ENCODE results near the gene TMEM171.
A peak's percentile ranks its signal among the peaks of the same experiment; 100 is the strongest.

Gene TMEM171

GRCh38 chr5:73154208-73155006 is 34.0 kb downstream of the TMEM171 start:
- DNase-seq: no peak

DNA sequence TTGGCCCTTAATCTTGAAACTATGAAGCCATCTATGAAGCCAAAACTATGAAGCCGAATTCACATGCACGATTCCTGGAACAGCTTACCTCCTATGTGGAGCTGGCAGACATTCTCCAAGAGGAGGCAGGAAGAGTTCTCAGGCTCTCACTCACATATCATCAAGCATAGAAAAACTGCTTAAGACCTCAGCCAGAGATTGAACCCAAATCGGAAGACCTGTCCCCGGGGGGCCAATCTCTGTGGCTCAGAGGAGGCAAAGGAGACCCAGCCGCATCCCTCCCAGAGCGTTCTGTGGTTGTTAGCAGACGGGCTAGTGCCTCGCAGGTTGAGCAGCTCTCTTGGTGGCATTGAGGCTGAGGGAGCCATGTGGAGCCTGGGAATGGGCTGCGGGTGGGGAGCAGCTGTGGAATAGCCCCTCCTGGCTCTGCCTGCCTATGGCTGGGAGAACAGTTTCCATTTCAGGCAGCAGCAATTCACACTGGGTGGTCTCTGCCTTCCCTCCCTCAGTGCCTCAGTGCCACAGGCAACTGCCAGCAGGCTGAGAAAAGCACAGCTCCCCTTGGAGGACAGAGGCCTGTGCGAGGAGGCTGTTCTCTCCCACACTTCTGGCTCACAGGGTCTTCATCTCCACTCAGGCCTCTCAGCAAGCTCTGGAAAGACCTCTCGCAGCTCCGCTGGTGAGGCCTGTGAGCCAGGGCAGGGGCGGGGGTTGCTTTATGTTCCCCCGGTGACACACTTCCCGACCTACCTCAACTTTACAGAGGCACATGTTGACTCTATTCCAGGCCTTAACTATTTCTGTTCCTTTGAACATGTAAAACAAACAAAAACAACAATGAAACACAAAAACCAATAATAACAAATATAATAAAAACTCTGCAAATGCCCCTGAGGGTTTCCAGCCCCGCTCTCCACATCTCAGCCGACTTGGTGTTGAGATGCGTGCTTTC is 35.2 kb downstream of the TMEM171 start:
- peak; percentile 38 for DNase-seq

GRCh38 chr5:73157414-73158303 is 37.3 kb downstream of the TMEM171 start:
- DNase-seq: no peak

GRCh38 chr5:73158313-73158712 is 37.9 kb downstream of the TMEM171 start:
- DNase-seq: no peak

DNA sequence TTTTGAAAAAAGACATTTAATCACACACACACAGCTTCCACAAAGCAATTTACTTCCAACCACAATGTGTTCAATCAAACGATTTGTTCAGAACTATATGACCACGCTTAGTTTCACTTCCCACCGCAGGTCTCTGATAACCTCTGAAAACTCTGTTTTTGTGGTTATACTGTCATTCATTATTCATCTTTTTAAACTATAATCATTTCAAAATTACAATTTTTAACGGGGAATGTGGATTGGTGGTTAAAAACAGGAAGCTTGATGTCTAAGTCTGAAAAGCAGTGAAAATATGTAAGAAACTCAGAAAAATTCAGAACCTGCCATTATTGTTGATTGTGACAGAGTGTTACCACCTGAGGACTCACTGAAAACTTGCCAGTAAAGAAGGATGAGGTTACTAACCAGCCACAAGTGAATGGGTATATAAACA is 39.9 kb downstream of the TMEM171 start:
- no peak for DNase-seq

DNA sequence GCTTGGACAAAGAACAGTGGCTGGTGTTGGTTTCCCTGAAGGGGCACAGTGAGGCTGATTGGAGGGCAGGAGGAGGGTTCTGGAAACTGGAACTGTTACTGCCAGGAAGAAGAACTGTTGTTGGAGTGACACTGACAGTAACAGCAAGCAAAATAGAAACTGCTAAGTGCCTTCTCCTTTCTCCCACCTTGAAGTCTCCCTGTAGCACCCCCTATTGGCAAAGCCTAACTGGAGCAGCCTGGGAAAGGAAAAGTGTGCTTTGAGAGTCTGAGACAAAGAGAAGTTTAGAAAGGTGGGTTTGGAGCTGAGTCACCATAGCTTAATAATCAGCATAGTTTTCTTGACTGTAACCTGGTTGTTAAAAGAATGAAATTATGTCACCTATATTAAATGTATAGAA is 50.1 kb downstream of the TMEM171 start:
- DNase-seq: no peak

GRCh38 chr5:73171495-73171894 is 51.1 kb downstream of the TMEM171 start:
- no peak for DNase-seq

GRCh38 chr5:73172951-73173350 is 52.6 kb downstream of the TMEM171 start, which contains the start of gene TMEM174:
TMEM174 (plus strand) TSS chr5:73173193; CDS start chr5:73173244, 51 bp downstream.
- no peak for DNase-seq

- DNase-seq: no peak
Measured at GRCh38 chr5:73174100-73174815, 53.9 kb downstream of the TMEM171 start.

- no peak for DNase-seq
Measured at GRCh38 chr5:73176250-73176649, 55.9 kb downstream of the TMEM171 start.

- no peak for DNase-seq
Measured at GRCh38 chr5:73178265-73178664, 57.9 kb downstream of the TMEM171 start.

- DNase-seq: no peak
Measured at GRCh38 chr5:73179730-73180129, 59.4 kb downstream of the TMEM171 start.

DNA sequence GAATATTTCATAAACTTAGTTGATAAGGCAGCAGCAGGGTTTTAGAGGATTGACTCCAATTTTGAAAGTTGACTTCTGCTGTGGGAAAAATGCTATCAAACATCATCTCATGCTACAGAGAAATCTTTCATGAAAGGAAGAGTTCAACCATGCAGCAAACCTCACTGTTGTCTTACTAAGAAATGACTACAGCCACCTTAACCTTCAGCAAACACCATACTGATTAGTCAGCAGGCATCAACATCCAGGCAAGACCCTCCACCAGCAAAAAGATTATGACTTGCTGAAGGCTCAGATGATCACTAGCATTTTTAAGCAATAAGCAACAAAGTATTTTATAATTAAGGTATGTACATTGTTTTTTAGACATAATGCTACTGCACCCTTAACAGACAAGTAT is 60.2 kb downstream of the TMEM171 start:
- DNase-seq: no peak

Measured in femur (tissue), 1 donor.